HG02571 (cell line): ENCODE results near the gene COMMD2.

ENCODE experiments used
- ATAC-seq: cut with Tn5 transposase; IDR thresholded peaks from one replicate; pipeline ENCODE4 v1.9.1; 2021; ENCODE audit warnings: mild to moderate bottlenecking, moderate library complexity; ENCODE audit not compliant: unreplicated experiment

Gene COMMD2

GRCh38 chr3:149752051-149752787 is at the start of gene COMMD2:
TSS of gene COMMD2 (minus strand) at chr3:149752489. CDS start at chr3:149752444, 45 bp downstream.
- peak; percentile 98 for ATAC-seq

- no peak for ATAC-seq
Measured at GRCh38 chr3:149801639-149802038, 49.4 kb upstream of the COMMD2 start.

GRCh38 chr3:149801195-149801594 is 48.9 kb upstream of the COMMD2 start:
- no peak for ATAC-seq

DNA sequence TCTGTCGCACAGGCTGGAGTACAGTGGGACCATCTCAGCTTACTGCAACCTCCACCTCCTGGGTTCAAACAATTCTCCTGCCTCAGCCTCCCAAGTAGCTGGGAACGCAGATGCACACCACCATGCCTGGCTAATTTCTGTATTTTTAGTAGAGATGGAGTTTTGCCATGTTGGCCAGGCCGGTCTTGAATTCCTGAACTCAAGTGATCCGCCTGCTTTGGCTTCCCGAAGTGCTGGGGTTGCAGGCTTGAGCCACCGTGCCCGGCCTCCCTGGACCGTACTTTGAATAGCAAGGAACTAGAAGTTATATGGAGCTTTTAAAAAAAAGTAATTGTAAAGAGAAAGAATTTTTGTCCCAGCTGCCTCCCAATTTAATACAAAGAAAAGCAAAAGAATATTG is 48.4 kb upstream of the COMMD2 start:
- no peak for ATAC-seq

GRCh38 chr3:149796026-149796425 is 43.7 kb upstream of the COMMD2 start:
- ATAC-seq, result no peak

DNA sequence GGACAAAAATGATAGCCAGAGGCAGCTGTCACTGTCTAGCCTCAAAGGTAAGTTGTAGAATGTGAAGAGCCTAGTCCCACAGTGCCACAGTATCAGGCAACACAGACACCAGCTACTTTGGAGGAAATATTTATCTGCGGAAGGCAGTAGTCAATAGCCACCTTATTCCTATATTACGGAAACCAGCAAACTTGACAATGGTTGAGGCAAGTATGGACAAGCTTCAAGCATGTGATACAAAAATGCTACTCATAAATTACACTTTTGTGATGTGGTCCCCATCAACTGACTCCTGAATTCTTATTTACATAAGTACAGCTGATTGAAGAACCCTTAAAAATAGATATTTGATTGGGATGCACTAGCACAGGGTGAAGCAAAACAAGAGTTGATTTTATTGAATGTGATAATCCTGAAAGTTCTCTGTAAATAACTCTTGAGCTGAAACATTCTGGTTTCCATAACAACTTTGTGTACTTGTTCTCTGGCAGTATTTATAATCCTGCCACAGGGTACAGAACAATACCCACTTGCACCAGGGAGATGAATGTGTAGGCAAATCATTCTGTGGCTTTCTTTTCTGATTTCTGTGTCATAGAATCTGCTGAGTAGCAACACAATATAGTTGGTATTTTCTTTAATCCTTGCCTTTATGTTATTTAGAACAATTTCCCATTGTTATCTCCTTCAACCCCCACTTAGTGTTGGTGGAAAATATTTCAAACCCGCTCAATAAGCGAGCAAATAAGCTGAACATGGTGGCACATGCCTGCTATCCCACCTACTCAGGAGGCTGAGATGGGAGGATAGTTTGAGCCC is 40.4 kb upstream of the COMMD2 start, which contains the start of gene ANKUB1:
Gene ANKUB1, minus strand, starts transcription at position 103 of the 819 bp plus-strand sequence. CDS start 188 bp downstream, outside the sequence.
- ATAC-seq, result no peak

GRCh38 chr3:149790698-149791097 is 38.4 kb upstream of the COMMD2 start:
- ATAC-seq, result no peak

- no peak for ATAC-seq
Measured at GRCh38 chr3:149790268-149790667, 38.0 kb upstream of the COMMD2 start.

- no peak for ATAC-seq
Measured at GRCh38 chr3:149784064-149784704, 31.9 kb upstream of the COMMD2 start.

GRCh38 chr3:149783576-149783975 is 31.3 kb upstream of the COMMD2 start:
- ATAC-seq, result no peak

DNA sequence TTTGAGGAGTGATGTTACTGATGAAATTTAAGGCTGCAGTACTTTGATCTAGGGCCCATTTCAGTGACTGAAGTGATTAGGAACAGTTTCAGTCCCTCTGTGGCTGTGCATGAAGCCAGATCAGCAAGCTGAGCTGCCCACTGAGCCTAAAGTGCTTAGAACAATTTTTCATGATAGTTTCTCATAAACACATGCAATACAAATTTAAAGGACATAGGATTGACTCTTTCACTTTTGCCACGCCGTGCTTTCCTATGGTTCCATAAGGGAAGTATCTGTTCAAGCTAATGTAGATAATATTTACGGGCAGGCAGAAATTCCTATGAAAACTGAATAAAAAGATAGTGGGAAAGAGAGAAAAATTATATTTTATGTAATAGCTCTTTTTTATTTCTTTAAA is 29.5 kb upstream of the COMMD2 start:
- ATAC-seq, result no peak

DNA sequence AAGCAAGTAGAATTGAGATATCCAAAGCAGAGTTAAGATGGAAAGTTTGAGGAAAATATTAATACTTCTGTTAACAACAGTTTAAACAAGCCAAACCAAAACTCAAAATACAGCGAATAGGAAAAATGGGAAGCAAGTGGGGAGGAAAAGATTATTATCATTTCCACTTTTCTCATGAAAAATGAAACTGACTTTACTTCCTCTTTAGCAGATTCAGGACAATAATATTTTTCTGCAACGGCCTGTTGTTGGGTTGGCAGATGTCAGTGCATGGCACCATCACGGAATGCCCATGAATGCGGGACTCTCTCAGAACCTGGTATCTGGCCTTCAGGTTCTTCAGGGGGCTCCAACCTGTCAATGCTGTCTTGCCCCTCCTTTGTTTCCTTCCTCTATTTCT is 28.9 kb upstream of the COMMD2 start:
- ATAC-seq, result no peak

DNA sequence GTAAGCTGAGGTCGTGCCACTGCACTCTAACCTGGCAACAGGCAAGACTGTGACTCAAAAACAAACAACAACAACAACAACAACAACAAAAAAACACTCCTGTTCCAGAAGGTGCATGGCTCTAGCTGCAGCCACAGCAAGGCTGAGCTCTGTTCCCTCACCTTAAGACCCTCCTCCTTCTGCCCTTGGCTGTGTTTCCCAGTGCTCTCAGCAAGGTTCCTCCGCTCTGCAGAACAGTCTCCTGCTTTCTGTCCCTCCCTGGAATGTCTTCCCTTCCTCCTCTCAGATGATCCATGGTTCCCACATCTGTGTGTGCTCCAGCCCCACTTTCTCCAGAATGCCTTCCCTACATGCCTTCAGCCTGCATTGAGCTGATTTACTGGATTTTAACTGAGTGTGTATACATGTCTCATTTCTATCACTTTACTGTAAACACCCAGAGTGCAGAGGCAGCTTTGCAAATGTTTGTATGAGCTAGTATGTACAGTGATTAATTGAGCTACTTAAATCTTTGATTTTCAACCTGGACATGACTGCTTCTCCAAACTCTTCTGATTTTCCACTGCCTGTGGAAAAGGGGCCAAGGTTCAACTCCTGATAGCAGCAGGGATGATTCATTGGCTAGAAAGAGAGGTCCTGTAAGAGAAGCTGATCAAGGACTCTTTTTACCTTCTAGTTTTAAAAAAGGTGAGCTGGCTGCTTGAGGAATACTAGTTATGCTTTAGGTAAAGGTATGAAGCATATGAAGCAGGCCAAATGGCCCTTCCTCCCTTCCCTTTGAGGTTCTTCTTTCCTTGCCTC is 25.3 kb upstream of the COMMD2 start:
- no peak for ATAC-seq

DNA sequence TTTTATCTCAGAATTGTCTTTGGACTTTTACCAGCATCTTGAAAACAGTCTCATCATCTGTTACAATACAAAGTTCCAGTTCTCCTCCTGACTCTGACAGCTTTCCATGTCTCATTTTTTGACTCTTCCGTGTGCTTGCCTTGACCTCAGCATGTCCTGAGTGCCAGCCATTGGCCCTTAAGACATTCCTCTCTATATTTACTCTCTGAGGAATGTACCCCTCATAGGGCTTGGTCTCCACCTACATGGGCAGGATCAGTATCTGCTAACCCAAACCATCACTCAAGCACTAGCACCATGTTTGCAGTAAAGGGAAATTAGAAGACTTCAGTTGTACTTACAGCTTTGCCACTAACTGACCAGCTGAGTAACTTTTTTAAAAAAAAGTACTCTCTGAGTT is 23.9 kb upstream of the COMMD2 start:
- ATAC-seq, result no peak

DNA sequence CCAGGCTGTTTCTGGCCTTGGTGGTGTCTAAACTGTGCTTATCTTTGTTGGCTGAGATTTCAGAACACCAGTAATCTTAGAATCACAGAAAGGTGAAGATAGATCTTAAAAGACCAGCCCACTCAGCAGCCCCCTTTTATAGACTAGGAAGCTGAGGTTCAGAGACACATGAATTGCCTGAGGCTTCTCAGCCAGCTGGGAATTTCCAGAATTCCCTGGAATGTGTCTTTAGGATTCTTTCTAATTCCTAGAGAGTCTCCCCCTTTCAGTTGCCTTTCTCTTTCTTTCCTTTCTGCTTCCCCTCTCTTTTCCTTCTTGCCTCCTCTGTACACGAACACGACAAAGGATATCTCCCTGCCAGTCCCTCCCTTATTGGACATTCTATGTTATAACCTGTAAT is 20.6 kb upstream of the COMMD2 start:
- ATAC-seq, result no peak

DNA sequence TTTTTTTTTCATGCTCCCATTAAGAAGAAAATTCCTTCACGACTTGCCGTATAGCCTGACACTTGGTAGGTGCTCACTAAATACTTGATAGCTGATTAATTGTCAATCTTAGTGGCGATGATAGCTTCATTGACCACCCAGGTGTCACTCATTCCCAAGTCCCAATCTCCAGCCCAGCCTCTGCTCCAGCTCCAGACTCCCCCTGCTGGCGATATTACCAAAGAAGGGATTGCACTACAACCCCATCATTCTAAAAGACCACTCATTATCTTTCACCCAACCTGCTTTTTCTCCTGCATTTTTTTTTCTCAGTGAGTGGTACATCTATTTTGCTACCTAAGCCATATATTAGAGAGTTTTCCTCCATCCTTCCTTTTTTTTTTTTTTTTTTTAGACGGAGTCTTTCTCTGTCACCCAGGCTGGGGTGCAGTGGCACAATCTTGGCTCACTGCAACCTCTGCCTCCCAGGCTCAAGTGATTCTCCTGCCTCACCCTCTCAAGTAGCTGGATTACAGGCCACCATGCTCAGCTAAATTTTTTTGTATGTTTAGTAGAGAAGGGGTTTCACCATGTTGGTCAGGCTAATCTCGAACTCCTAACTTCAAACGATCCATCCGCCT is 19.5 kb upstream of the COMMD2 start:
- no peak for ATAC-seq

DNA sequence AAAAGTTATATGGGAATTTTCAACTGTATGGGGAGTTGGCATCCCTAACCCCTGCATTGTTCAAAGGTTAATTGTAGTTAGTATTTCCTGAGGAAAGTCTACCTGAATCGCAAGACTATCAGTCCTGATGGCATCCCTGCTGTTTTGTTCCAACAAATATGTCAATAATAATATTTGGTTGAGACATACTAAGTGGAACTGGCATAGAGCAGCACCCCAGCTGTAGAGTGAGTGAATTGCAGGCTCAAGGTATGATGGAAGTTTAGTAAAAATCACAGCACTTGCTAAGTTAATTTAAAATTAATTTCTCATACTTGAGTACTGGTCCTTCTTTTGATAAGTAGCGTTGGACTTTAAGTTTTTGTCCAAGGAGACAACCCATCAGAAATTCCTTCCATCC is 18.0 kb upstream of the COMMD2 start:
- ATAC-seq, result no peak

GRCh38 chr3:149768704-149769103 is 16.4 kb upstream of the COMMD2 start:
- ATAC-seq, result no peak

DNA sequence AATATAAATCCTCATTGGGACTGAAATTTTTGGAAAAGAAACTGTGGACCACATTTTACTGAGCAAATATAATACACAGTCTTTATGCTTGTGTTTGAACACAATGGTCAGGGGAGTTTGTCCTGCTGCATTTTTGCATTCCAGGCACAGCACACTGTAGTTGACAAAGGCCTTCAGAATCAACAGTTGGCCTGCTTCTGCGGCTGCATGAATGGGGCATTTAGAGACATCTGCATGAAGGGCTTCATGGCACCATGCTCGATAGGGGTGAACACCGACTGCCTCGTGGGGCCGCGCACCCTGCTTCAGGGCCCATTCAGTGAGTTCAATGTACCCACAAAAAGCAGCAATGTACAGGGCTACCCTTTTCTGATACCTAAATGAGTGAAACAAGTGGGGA is 15.4 kb upstream of the COMMD2 start:
- no peak for ATAC-seq

DNA sequence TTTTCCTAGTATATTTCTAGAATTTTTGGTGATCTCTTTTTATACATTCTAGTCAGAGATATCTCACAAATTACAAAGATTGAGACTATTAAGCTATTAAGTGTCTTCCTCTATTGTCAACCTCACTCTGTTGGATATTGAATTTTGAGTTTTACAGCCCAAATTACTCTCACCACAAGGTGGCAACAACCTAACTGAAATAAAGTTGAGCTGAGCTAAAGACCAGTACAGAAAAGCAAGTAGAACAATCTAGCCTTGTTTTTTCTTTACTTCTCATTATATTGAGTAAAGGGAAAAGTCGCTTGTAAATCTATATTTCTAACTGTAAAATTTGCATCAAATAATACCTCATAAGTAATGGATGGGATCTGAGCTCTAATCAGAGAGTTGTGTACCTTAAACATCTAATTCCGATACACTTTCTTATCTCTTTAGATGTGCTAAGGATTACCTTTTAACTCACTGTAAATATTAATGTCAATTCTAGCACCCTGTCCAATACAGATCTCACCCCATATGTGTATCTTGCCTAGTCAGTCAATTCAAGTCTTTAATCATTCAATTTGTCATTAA is 13.6 kb upstream of the COMMD2 start:
- no peak for ATAC-seq
